Right atrium auricular region (tissue), 2 donors: ENCODE measurements around the gene NUTM2D. TPM values are rescaled to one million over a fixed set of nuclear protein-coding genes. Genes with fewer than 3 reads are reported as not detected.
"Not testable (repeated sequence)": the region's sequence is repeated elsewhere in the genome, so short reads cannot be mapped to it uniquely, and the experiment has no call there.

ENCODE experiments used
- DNase-seq: peaks from one replicate; pipeline ENCODE4 v3.0.0-alpha.2; 2019; ENCODE audit warnings: low spot score
- H3K27ac ChIP-seq, 2 donors: fragments of 200-600 bp; sonication (generic); 1 replicate in 1 of 2; 2 replicates in 1 of 2; pipeline ENCODE4 v1.5.1; 2016 to 2019
- H3K27me3 ChIP-seq, 2 donors: fragments of 200-600 bp; sonication (generic); one replicate each; pipeline versions ENCODE4 v1.5.1 to v1.6.0; 2017 to 2019
- H3K36me3 ChIP-seq: fragments of 200-600 bp; sonication (generic); one replicate; pipeline ENCODE4 v1.5.1; 2016
- H3K4me1 ChIP-seq, 2 donors: fragments of 200-600 bp; sonication (generic); one replicate each; pipeline versions ENCODE4 v1.5.1 to v1.6.0; 2017 to 2019
- H3K4me3 ChIP-seq, 2 donors: fragments of 200-600 bp; sonication (generic); 1 replicate in 1 of 2; 2 replicates in 1 of 2; pipeline ENCODE4 v1.5.1; 2017 to 2019; ENCODE audit warnings: mild to moderate bottlenecking in 1 of 2, moderate library complexity in 1 of 2
- H3K9me3 ChIP-seq, 2 donors: fragments of 200-600 bp; sonication (generic); one replicate each; pipeline ENCODE4 v1.5.1; 2019
- total RNA-seq, 2 donors: library from RNA; depleted of rRNA; stranded (reverse); fragments of >200 nt; gene quantifications; one replicate each; pipeline ENCODE4 v1.1.0, GENCODE V29; 2016

Gene NUTM2D
- total RNA-seq, 2 donors from 2014 or later: 4.8 to 4.9 TPM

DNA sequence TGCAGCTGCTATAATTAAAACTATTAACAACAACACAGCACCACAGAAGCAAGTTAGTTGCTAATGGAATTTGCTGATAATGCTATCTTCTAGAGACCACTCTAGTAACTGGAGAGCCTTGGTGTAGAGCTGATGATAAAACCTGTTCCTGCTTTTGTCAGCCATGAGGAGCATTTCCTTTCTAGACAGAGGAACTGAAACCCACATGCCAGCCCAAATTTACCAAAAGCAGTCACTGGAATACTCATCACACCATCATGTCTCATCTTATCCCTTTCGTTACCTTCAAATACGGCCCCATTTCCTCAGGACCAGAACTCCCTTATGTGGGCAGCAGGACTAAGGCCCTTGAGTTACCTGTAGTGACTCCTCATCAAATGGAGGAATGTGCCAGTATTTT lies 40.9 kb downstream of the NUTM2D start:
- H3K27ac ChIP-seq, H3K4me1 ChIP-seq, H3K27me3 ChIP-seq, H3K4me3 ChIP-seq, H3K36me3 ChIP-seq, H3K9me3 ChIP-seq, DNase-seq: not testable (repeated sequence)

DNA sequence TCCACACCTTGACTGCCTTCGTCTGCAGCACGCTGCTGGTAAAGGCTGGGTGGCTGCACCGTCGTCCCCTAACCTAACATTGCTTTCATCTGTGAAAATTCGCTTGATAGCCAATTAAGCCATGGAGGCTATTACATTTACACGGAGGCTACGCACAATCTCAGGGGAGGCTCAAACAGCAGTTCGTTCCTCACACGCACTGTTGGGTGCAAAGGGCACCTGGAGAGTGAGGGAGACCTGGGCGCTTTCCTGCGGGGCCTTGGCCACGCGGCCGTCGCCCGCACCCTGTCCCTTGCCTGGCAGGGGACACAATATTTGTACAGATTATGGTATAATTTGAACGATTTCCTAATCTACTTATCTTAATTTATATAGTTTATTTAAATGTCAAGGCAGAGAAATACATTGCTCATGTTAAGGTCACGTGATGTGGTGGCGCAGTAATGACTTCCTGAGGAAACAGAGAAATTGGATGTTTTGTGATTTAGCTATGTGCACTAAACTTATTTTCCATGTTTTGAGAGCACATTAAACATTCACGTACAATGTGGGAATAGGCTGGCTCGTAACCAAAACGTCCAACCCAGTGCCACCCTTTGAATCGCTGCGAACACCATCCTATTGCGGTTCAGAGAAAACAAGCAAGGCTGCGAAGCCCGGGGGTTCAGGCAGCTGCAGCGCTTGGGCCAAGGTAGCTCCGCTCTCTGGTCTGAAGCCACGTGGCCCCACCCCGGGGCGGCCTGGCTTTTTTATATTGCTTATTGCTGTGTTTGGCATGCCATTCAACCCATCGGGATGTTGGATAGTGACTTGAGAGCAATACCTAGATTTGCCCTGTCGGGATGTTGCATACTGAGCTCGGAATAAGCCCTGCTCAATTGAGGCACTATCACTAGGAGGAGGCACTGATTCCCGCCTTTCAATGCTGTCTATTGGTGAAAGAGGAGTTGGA lies 50.2 kb downstream of the NUTM2D start:
- H3K36me3 ChIP-seq, H3K4me1 ChIP-seq, DNase-seq, H3K27ac ChIP-seq, H3K27me3 ChIP-seq, H3K9me3 ChIP-seq, H3K4me3 ChIP-seq: not testable (repeated sequence)

DNA sequence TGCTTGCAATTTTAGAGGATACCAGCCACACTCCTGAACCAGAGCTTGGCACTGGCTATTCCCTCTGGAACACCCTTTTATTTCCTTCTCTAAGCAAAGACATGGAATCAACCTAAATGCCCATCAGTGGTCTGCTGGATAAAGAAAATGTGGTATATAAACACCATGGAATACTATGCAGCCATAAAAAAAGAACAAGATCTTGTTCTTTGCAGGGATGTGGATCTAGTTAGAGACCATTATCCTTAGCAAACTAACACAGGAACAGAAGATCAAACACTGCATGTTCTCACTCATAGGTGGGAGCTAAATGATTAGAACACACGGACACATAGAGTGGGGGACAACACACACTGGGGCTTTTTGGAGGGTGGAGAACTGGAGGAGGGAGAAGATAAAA lies 56.4 kb downstream of the NUTM2D start:
- DNase-seq, H3K36me3 ChIP-seq, H3K27ac ChIP-seq, H3K27me3 ChIP-seq, H3K9me3 ChIP-seq, H3K4me1 ChIP-seq, H3K4me3 ChIP-seq: not testable (repeated sequence)

Other genes with a start within 250 kb of the NUTM2D start
- 1 to 10 TPM; 2.3 TPM for gene NUTM2A, start 132.3 kb upstream of the NUTM2D start, total RNA-seq
- 10 to 100 TPM in 1 of 2 donors, 1 to 10 TPM in 1; 9.9 to 10.6 TPM for gene MINPP1, start 147.1 kb downstream of the NUTM2D start, total RNA-seq